GM12875 (cell line): ENCODE results near the gene CNTN5.

Source experiments
- H3K4me3 ChIP-seq: one replicate; pipeline ENCODE4 v1.5.1; 2011; ENCODE audit warnings: low read depth, low read length, control low read depth
- TF ChIP-seq, protein P1 (sequence below): IDR thresholded peaks from 2 replicates; pipeline ENCODE4 v1.5.1; 2011; ENCODE audit warnings: low read depth, mild to moderate bottlenecking, control low read depth, inconsistent platforms, low read length, moderate library complexity, borderline replicate concordance; ENCODE audit not compliant: insufficient read depth

The CNTN5 gene

DNA sequence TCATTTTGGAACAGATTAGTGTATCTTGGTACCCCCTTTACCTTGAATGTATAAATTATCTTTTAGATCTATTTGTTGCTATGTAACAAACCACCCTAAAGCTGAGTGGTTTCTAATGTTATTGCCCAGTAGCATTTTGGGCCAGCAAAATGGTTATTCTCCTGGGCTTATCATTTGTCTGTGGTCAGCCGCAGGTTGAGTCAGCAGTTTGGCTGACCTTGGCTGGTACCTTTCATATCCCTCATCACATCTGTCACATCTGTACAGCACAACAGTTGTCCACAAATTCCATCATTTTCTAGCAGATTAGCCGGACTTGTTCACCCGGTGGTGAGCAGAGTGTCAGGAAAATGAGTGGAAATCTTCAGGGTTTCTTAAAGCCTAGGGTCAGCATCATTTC is 1077.8 kb downstream of the CNTN5 start:
- no peak overlapping the region for H3K4me3 ChIP-seq
- TF ChIP-seq, protein P1, sequence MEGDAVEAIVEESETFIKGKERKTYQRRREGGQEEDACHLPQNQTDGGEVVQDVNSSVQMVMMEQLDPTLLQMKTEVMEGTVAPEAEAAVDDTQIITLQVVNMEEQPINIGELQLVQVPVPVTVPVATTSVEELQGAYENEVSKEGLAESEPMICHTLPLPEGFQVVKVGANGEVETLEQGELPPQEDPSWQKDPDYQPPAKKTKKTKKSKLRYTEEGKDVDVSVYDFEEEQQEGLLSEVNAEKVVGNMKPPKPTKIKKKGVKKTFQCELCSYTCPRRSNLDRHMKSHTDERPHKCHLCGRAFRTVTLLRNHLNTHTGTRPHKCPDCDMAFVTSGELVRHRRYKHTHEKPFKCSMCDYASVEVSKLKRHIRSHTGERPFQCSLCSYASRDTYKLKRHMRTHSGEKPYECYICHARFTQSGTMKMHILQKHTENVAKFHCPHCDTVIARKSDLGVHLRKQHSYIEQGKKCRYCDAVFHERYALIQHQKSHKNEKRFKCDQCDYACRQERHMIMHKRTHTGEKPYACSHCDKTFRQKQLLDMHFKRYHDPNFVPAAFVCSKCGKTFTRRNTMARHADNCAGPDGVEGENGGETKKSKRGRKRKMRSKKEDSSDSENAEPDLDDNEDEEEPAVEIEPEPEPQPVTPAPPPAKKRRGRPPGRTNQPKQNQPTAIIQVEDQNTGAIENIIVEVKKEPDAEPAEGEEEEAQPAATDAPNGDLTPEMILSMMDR = no peak

DNA sequence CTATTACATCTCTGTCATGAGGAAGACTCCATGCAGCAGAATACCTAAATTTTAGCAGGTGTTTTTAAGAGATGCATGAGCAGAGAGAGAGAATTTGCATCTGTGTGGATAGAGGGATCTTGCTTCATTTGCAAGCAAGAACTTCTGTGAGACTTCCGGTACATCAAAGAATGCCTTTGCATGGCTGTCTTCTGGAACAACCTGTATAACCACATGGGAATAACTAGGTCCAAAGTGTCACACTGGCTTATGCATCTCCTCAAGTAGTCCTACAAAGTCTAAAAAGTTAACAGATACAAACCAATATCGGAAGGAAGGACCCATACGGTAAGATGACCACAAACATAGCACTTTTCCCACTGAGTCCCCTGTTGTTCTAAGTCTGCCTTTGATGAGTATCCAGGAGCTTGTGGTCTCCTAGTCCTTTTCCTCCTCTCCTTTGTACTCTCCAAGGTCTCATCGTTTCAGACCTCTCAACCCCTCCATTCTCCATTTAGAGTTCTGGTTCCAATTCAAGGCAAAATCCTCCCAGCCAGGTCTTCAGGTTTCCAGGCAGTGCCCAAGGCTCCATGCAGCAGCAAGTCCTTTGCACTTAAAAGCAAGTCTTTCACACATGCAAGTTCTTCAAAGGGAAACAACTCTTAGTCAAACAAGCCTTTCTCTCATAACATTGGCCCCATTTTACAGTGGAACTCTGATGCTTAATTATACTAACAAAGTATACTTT is 1084.7 kb downstream of the CNTN5 start:
- TF ChIP-seq, protein P1 = no peak
- H3K4me3 ChIP-seq = no peak overlapping the region

DNA sequence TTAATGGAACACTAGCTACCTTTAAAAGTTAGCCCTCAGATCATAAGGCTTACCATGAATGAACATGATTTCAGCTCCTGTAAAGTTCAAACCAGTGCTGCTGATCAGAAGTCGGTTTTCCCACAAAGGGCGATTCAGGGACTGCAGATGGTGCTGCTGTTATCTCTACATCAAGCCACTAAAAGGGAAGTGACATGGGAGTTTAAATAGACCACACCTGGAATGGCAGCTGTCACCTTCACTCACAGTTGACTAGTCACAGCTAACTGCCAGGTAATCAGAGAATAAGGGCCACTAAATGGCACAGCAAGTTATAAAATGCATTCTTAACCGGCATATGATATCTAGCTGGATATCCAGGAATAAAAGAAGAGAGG is 1085.2 kb downstream of the CNTN5 start:
- TF ChIP-seq, protein P1 = no peak
- H3K4me3 ChIP-seq = no peak overlapping the region

DNA sequence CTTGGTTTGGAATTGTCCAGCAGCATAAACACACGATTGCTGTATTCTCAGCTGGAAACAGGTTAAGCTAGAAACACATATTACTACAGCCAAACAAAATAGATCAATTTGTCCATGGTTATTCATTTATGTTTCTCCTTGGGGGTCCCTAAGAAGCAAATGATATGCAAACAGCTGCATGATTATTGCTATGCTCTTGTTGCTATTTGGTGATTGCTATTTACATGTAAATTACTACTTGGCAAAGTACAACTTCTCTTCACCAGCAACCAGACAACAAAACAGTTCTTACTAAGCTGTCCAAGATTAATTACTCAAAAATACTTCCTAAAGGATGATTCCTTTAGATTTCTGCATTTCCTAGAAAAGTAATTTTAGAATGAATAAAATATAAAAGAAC is 1098.4 kb downstream of the CNTN5 start:
- TF ChIP-seq, protein P1 = no peak
- H3K4me3 ChIP-seq = no peak overlapping the region

DNA sequence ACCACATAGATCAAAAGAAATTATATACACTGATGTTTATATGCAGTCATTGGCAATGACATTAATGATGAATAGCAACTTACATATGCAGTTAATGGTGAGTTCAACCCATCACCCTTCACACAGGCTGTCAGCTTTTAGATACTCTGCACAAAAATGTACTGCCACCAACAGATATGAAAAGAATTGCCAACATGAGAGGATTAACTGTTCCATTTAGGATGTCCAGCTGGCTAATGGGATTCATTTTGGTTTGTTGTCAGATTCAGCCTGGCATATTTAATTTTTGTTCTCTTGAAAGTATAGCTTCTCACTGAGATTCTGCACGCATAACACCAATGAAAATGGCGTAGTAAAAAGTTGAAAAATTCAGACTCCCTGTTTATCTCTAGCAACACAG is 1112.4 kb downstream of the CNTN5 start:
- TF ChIP-seq, protein P1 = no peak
- no peak overlapping the region for H3K4me3 ChIP-seq

DNA sequence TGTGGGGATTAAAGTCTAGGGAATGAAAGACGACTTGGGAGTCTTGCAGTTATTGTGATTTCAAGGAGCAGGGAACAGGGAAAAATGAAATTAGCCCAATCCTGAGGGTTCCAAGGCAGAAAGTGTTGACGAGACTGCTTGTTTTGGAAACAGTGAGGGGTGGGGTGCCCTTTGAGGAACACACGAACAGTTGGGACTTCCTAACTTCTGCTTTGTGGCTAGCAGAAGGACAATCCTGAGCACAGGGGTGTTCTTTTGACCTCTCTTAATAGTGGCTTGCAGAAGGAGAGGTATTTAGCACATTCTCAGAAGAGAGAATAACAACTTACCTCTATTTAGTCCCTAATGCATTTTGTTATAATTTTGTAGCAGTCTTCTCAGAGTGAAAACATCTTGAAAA is 1120.5 kb downstream of the CNTN5 start:
- no peak overlapping the region for H3K4me3 ChIP-seq
- TF ChIP-seq, protein P1 = no peak

DNA sequence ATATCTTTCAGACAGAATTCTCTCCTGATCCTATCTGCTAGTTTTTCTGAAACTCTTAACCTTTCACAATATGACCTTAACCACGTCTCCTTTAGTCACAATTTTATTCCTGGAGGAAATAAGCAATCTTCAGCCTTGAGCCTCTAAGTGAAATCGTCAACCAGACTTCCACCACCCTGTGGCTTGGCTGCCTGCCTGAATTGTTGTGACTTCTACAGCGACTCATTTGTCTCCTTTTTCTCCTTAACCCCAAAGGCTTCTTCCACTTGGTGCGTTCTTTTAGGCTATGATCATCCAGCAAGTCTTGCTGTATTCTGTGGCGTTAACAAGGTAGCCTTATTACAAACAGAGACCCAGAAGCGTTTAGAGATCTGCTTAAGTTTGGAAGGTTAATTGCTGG is 1131.2 kb downstream of the CNTN5 start:
- no peak overlapping the region for H3K4me3 ChIP-seq
- TF ChIP-seq, protein P1 = no peak
